MG63 (cell line): Measurements from ENCODE around the gene SUFU. TPM values are rescaled to one million over a fixed set of nuclear protein-coding genes. Genes with fewer than 3 reads are reported as not detected.

Source experiments
- total RNA-seq: library from RNA; depleted of rRNA; stranded (reverse); fragments of >200 nt; shearing (Covaris generic); gene quantifications from 2 replicates; pipeline ENCODE4 v1.2.3, GENCODE V29; 2014; ENCODE audit warnings: low replicate concordance; rRNA removed

SUFU gene
- total RNA-seq, 1 experiment from 2014 or later: 2.0 TPM

Other genes with a start within 250 kb of the SUFU start
- gene NFKB2, start 108.3 kb upstream of the SUFU start, total RNA-seq: 15.8 and 22.7 TPM in 2 replicates
- gene PSD, start 85.2 kb upstream of the SUFU start, total RNA-seq: not detected in 2 replicates
- 10.7 and 11.2 TPM in 2 replicates for gene FBXL15, start 83.1 kb upstream of the SUFU start, total RNA-seq
- gene CUEDC2, start 71.4 kb upstream of the SUFU start, total RNA-seq: 92.1 and 151 TPM in 2 replicates
- gene C10orf95, start 52.4 kb upstream of the SUFU start, total RNA-seq: not detected in 2 replicates
- 77.7 and 178 TPM in 2 replicates for gene ACTR1A, start 1.3 kb upstream of the SUFU start, total RNA-seq
- 27.8 and 40.9 TPM in 2 replicates for gene TRIM8, start 140.5 kb downstream of the SUFU start, total RNA-seq
- gene ARL3, start 210.4 kb downstream of the SUFU start, total RNA-seq: 2.3 and 6.6 TPM in 2 replicates
- 0.96 and 6.7 TPM in 2 replicates for gene SFXN2, start 210.7 kb downstream of the SUFU start, total RNA-seq
- gene WBP1L, start 240.0 kb downstream of the SUFU start, total RNA-seq: 8.3 and 10.9 TPM in 2 replicates